ENCODE measurements around the gene PLPP1.

DNA sequence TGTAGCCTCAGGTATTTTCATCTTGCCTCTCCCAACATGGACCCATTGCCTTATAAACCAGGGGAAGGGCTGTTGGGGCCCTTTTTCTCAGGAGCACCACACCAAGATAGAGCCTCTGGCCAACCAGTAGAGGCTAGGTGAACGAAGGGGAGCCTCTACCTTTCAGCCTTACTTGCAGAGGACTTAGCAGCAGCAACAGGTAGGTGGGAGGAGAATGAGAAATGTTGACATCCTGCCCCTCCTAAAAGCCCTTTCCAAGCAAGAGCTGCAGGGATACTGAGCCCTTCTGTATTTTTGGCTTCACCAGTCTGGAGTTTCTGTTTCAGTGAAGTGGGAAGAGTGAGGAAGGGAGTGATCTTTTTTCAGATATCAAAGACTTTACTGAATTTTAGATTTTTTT lies 149.5 kb downstream of the PLPP1 start:
- TF ChIP-seq, protein P1, sequence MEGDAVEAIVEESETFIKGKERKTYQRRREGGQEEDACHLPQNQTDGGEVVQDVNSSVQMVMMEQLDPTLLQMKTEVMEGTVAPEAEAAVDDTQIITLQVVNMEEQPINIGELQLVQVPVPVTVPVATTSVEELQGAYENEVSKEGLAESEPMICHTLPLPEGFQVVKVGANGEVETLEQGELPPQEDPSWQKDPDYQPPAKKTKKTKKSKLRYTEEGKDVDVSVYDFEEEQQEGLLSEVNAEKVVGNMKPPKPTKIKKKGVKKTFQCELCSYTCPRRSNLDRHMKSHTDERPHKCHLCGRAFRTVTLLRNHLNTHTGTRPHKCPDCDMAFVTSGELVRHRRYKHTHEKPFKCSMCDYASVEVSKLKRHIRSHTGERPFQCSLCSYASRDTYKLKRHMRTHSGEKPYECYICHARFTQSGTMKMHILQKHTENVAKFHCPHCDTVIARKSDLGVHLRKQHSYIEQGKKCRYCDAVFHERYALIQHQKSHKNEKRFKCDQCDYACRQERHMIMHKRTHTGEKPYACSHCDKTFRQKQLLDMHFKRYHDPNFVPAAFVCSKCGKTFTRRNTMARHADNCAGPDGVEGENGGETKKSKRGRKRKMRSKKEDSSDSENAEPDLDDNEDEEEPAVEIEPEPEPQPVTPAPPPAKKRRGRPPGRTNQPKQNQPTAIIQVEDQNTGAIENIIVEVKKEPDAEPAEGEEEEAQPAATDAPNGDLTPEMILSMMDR (IDR thresholded peaks at IDR 0.05; ENCODE audit: low read depth, low read length, poor library complexity, severe bottlenecking) = no peak
- no peak for TF ChIP-seq EZH2phosphoT487 (IDR thresholded peaks at IDR 0.05; ENCODE audit: borderline replicate concordance, low read length)
